ENCODE data around the gene PALLD.

- TF ChIP-seq EZH2 (IDR thresholded peaks at IDR 0.05; ENCODE audit: borderline replicate concordance, low read depth, low read length, severe bottlenecking) (no peak), CTCF (IDR thresholded peaks at IDR 0.05; ENCODE audit: borderline replicate concordance, extremely low read depth, low read length, poor library complexity, severe bottlenecking) (no peak)
Measured at GRCh38 chr4:168614281-168615057, 117.6 kb downstream of the PALLD start.
